H1 (cell line): Measurements from ENCODE around the gene ACMSD. TPM values are rescaled to one million over a fixed set of nuclear protein-coding genes. Genes with fewer than 3 reads are reported as not detected.

ENCODE experiments used
- CTCF ChIA-PET: fragments of 300-600 bp; sonication (Branson Sonifier 250); formaldehyde crosslinking; loops from one replicate; lab custom pipeline; 2021; ENCODE audit not compliant: partially characterized antibody; lab: Charles Lee
- POLR2A ChIA-PET: fragments of 300-600 bp; sonication (Branson Sonifier 250); formaldehyde crosslinking; loops from one replicate; lab custom pipeline; 2021; ENCODE audit warnings: inconsistent platforms; ENCODE audit not compliant: partially characterized antibody; lab: Charles Lee
- DNase-seq, 2 experiments: peaks; one replicate each; pipeline versions ENCODE4 v3.0.0 to v3.0.0-alpha.2; 2010 to 2022; ENCODE audit warnings: low spot score in 2 of 2, low read depth in 1 of 2, mixed read lengths in 1 of 2
- FAIRE-seq: peaks from 2 replicates; lab custom pipeline; 2011; peaks lifted over from hg19 to GRCh38; lab: Jason Lieb, UNC
- H2AFZ ChIP-seq: 2 replicates; pipeline ENCODE4 v1.8.1; 2012; ENCODE audit warnings: low read length, inconsistent platforms
- H2AK5ac ChIP-seq: 2 replicates; pipeline ENCODE4 v1.6.1; 2013; ENCODE audit warnings: low read depth, low read length
- H2BK120ac ChIP-seq: replicated peaks from 2 replicates; pipeline ENCODE3; 2013; ENCODE audit warnings: low read depth, low read length, inconsistent platforms
- H2BK12ac ChIP-seq: 2 replicates; pipeline ENCODE4 v1.6.1; 2013; ENCODE audit warnings: low read depth, low read length
- H2BK15ac ChIP-seq: 2 replicates; pipeline ENCODE4 v1.6.1; 2013; ENCODE audit warnings: low read length
- H2BK20ac ChIP-seq: 2 replicates; pipeline ENCODE4 v1.6.1; 2013; ENCODE audit warnings: low read length
- H2BK5ac ChIP-seq: 2 replicates; pipeline ENCODE4 v1.6.1; 2013; ENCODE audit warnings: low read depth, low read length
- H3K14ac ChIP-seq: 2 replicates; pipeline ENCODE4 v1.6.1; 2013; ENCODE audit warnings: inconsistent platforms; ENCODE audit not compliant: insufficient read length
- H3K18ac ChIP-seq: 2 replicates; pipeline ENCODE4 v1.6.1; 2013; ENCODE audit warnings: low read length; ENCODE audit errors: extremely low read depth
- H3K23ac ChIP-seq: 2 replicates; pipeline ENCODE4 v1.6.1; 2013; ENCODE audit warnings: inconsistent platforms; ENCODE audit not compliant: insufficient read length
- H3K23me2 ChIP-seq: 2 replicates; pipeline ENCODE4 v1.6.1; 2013; ENCODE audit warnings: low read depth, low read length
- H3K27ac ChIP-seq: 2 replicates; pipeline ENCODE4 v1.6.1; 2011; ENCODE audit warnings: low read depth, low read length, inconsistent platforms
- H3K27me3 ChIP-seq, 4 experiments: replicated peaks in 1 of 4; 1 replicate in 1 of 4; 2 replicates in 3 of 4; pipeline versions ENCODE4 v1.6.1 to v1.8.1; 2011 to 2013; ENCODE audit warnings: low read length in 3 of 4, mild to moderate bottlenecking in 3 of 4, inconsistent platforms in 2 of 4, mixed read lengths in 2 of 4, moderate library complexity in 1 of 4; ENCODE audit not compliant: control insufficient read depth in 3 of 4, insufficient read depth in 3 of 4; ENCODE audit errors: extremely low read depth in 1 of 4
- H3K36me3 ChIP-seq, 4 experiments: 2 replicates each; pipeline versions ENCODE4 v1.6.1 to v1.8.1; 2011 to 2013; ENCODE audit warnings: mild to moderate bottlenecking in 4 of 4, low read length in 3 of 4, moderate library complexity in 2 of 4, control low read depth in 1 of 4, inconsistent platforms in 1 of 4; ENCODE audit not compliant: insufficient read depth in 4 of 4, control insufficient read depth in 2 of 4
- H3K4ac ChIP-seq: replicated peaks from 2 replicates; pipeline ENCODE3; 2013; ENCODE audit warnings: low read length, low read depth, mixed read lengths, inconsistent platforms; ENCODE audit not compliant: insufficient read length
- H3K4me1 ChIP-seq, 4 experiments: replicated peaks in 1 of 4; 1 replicate in 1 of 4; 2 replicates in 3 of 4; pipeline versions ENCODE4 v1.6.1 to v1.8.1; 2011 to 2013; ENCODE audit warnings: low read length in 3 of 4, inconsistent platforms in 2 of 4, mixed read lengths in 1 of 4; ENCODE audit not compliant: insufficient read depth in 4 of 4, control insufficient read depth in 3 of 4
- H3K4me2 ChIP-seq, 2 experiments: 2 replicates each; pipeline versions ENCODE4 v1.6.1 to v1.8.1; 2011 to 2013; ENCODE audit warnings: low read depth in 2 of 2, low read length in 2 of 2, control low read depth in 1 of 2, inconsistent platforms in 1 of 2, mild to moderate bottlenecking in 1 of 2; ENCODE audit not compliant: insufficient read depth in 1 of 2
- H3K4me3 ChIP-seq, 4 experiments: fragments of 200-600, 300-600 bp in 1 of 4; sonication (generic), shearing (Covaris generic), sonication (Bioruptor Twin) in 1 of 4; 2 replicates each; pipeline versions ENCODE4 v1.5.1 to v1.8.1; 2011 to 2016; ENCODE audit warnings: low read length in 4 of 4, low read depth in 3 of 4, control low read depth in 2 of 4, inconsistent platforms in 2 of 4, mild to moderate bottlenecking in 2 of 4, mixed read lengths in 1 of 4, moderate library complexity in 1 of 4; ENCODE audit not compliant: insufficient read depth in 2 of 4; ENCODE audit errors: extremely low read depth in 1 of 4
- H3K56ac ChIP-seq: replicated peaks from 2 replicates; pipeline ENCODE3; 2013; ENCODE audit warnings: low read depth, mild to moderate bottlenecking, mixed read lengths, low read length, inconsistent platforms; ENCODE audit not compliant: insufficient read length
- H3K79me1 ChIP-seq: 2 replicates; pipeline ENCODE4 v1.6.1; 2013; ENCODE audit warnings: low read depth, low read length, control low read depth
- H3K79me2 ChIP-seq, 2 experiments: 2 replicates each; pipeline versions ENCODE4 v1.6.1 to v1.8.1; 2012 to 2013; ENCODE audit warnings: low read length in 2 of 2, mild to moderate bottlenecking in 2 of 2, inconsistent platforms in 1 of 2; ENCODE audit not compliant: insufficient read depth in 2 of 2, control insufficient read depth in 1 of 2
- H3K9ac ChIP-seq, 4 experiments: replicated peaks in 1 of 4; 1 replicate in 1 of 4; 2 replicates in 3 of 4; pipeline versions ENCODE4 v1.6.1 to v1.8.1; 2011 to 2013; ENCODE audit warnings: low read depth in 3 of 4, low read length in 3 of 4, control low read depth in 2 of 4, mild to moderate bottlenecking in 2 of 4, moderate library complexity in 2 of 4, inconsistent platforms in 1 of 4; ENCODE audit errors: extremely low read depth in 1 of 4
- H3K9me3 ChIP-seq, 2 experiments: 2 replicates each; pipeline versions ENCODE4 v1.6.1 to v1.8.1; 2012 to 2013; ENCODE audit warnings: mild to moderate bottlenecking in 2 of 2, moderate library complexity in 2 of 2, control low read depth in 1 of 2, inconsistent platforms in 1 of 2, low read depth in 1 of 2, low read length in 1 of 2, mixed read lengths in 1 of 2; ENCODE audit not compliant: insufficient read depth in 2 of 2
- H4K20me1 ChIP-seq, 2 experiments: replicated peaks in 1 of 2; 2 replicates each; pipeline versions ENCODE3 to v1.8.1; 2011 to 2013; ENCODE audit warnings: inconsistent platforms in 2 of 2, low read length in 2 of 2, mild to moderate bottlenecking in 1 of 2; ENCODE audit not compliant: insufficient read depth in 2 of 2, control insufficient read depth in 1 of 2
- H4K5ac ChIP-seq: 2 replicates; pipeline ENCODE4 v1.6.1; 2013; ENCODE audit warnings: low read length, low read depth, mixed read lengths, inconsistent platforms; ENCODE audit not compliant: insufficient read length
- H4K8ac ChIP-seq: 2 replicates; pipeline ENCODE4 v1.8.0; 2013; ENCODE audit warnings: mild to moderate bottlenecking, moderate library complexity, low read length, inconsistent platforms; ENCODE audit not compliant: insufficient read depth; ENCODE audit errors: extremely low read depth
- H4K91ac ChIP-seq: replicated peaks from 2 replicates; pipeline ENCODE3; 2013; ENCODE audit warnings: low read length, mixed read lengths, inconsistent platforms; ENCODE audit not compliant: insufficient read length
- CBX5 ChIP-seq: fragments of 300-800, 300-1000 bp; sonication (generic); IDR thresholded peaks from 2 replicates; pipeline ENCODE4 v1.7.1; 2016; ENCODE audit warnings: antibody characterized with exemption, low read length, low read depth
- CHD1 ChIP-seq: IDR thresholded peaks from 2 replicates; pipeline ENCODE4 v1.6.1; 2012; ENCODE audit warnings: low read depth, low read length, improper control_type of control experiment
- CREB1 ChIP-seq: IDR thresholded peaks from 2 replicates; pipeline ENCODE4 v1.6.1; 2012; ENCODE audit warnings: inconsistent platforms
- KDM5A ChIP-seq: fragments of 200-600 bp; IDR thresholded peaks from 2 replicates; pipeline ENCODE4 v1.7.1; 2012; ENCODE audit warnings: mild to moderate bottlenecking, low read length, inconsistent platforms, mixed read lengths
- NRF1 ChIP-seq: IDR thresholded peaks from 2 replicates; pipeline ENCODE4 v1.6.1; 2011; ENCODE audit warnings: mild to moderate bottlenecking, low read depth, low read length, improper control_type of control experiment
- RBBP5 ChIP-seq: IDR thresholded peaks from 2 replicates; pipeline ENCODE4 v1.7.1; 2012; ENCODE audit warnings: low read depth, mild to moderate bottlenecking, inconsistent platforms, low read length, moderate library complexity, borderline replicate concordance
- SP1 ChIP-seq: IDR thresholded peaks from 2 replicates; pipeline ENCODE4 v1.6.1; 2011; ENCODE audit warnings: low read depth, low read length
- SP2 ChIP-seq: IDR thresholded peaks from 2 replicates; pipeline ENCODE4 v1.6.1; 2012; ENCODE audit warnings: mild to moderate bottlenecking, low read length, inconsistent platforms
- TEAD4 ChIP-seq: IDR thresholded peaks from 2 replicates; pipeline ENCODE4 v1.6.1; 2012; ENCODE audit warnings: low read depth, low read length, inconsistent platforms, mixed read lengths
- WGBS, 2 experiments: shearing (Covaris generic) in 1 of 2; methylation state at CpG; one replicate each; pipeline versions ENCODE4 v1.1.6 to v1.1.7; 2013 to 2015; ENCODE audit warnings: low lambda C conversion rate in 2 of 2, mixed read lengths in 2 of 2, inconsistent platforms in 1 of 2, low coverage in 1 of 2, missing lambda C conversion rate in 1 of 2; ENCODE audit not compliant: insufficient replicate concordance in 2 of 2, insufficient coverage in 1 of 2, insufficient read length in 1 of 2; ENCODE audit errors: extremely low coverage in 1 of 2, missing lambda C conversion rate in 1 of 2; 5-methylcytosine and 5-hydroxymethylcytosine counted together
- polyA plus RNA-seq, 7 experiments: library from polyadenylated mRNA; depleted of rRNA in 3 of 7; stranded (reverse) in 5 of 7; unstranded in 2 of 7; fragments of >200 nt in 5 of 7; fragments of 200-250 nt in 2 of 7; gene quantifications; 1 replicate in 5 of 7; 2 replicates in 1 of 7; 4 replicates in 1 of 7; pipeline versions ENCODE4 v1.2.1 to v1.2.3, GENCODE V29; 2011 to 2013; ENCODE audit warnings: missing spikeins in 2 of 7, mixed read lengths in 2 of 7
- total RNA-seq: library from RNA; stranded (reverse); fragmentation: NEBNext Ultra II Directional; extraction: Animal tissue kit (Norgen Biotek cat#: 25700); gene quantifications from 2 replicates; pipeline ENCODE4 v1.2.1, GENCODE V29; 2021

Gene ACMSD
- total and polyA plus RNA-seq, 2 of the 8 experiments (the other 6 are each of a cell fraction or from before 2014, with no cell fraction given), result not detected

DNA sequence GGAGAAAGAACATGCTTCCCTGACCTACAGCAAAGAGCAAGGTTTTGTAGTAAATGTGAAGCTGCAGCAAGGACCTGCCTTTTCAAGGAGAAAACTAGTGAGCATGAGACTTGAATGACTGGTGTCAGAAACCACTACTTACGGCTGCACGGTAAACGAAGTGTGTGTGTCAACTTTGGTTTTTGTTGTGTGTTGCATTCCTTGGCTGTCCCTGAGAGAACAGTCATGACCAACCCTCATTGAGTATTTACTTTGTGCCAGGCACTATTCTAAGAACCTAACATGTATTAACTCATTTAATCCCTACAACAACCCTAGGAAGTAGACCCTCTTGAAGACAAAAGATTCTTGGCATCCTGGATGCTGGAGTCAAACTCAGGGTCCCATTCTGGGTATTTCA is 22.8 kb downstream of the ACMSD start:
- H3K4ac ChIP-seq, result no peak overlapping the region
- H2AK5ac ChIP-seq, result no peak overlapping the region
- H4K8ac ChIP-seq, result no peak overlapping the region
- no peaks in the 10 kb centered on the region for H3K9me3 ChIP-seq
- H3K27ac ChIP-seq, result no peak overlapping the region
- WGBS, 2 experiments, result 90% methylated on average over 3 of the region's 3 CpGs; no CpG with 5 or more reads in 1 of the 2 experiments
- no peak for TF ChIP-seq SP2
- no peak for TF ChIP-seq NRF1
- no peak for TF ChIP-seq RBBP5
- TF ChIP-seq CREB1, result no peak
- TF ChIP-seq KDM5A, result no peak
- no peak for TF ChIP-seq TEAD4
- no peak for TF ChIP-seq CHD1
- TF ChIP-seq SP1, result no peak
- no peak for TF ChIP-seq CBX5
- no peaks in the 10 kb centered on the region for H3K79me1 ChIP-seq
- no peaks in the 10 kb centered on the region for H3K4me1 ChIP-seq
- no peak overlapping the region for H4K5ac ChIP-seq
- H3K14ac ChIP-seq, result no peak overlapping the region
- H2BK15ac ChIP-seq, result no peak overlapping the region
- H3K9ac ChIP-seq, result no peak overlapping the region
- H3K56ac ChIP-seq, result no peak overlapping the region
- H3K27me3 ChIP-seq, result no peaks in the 10 kb centered on the region
- H2AFZ ChIP-seq, result no peak overlapping the region
- no peak overlapping the region for H2BK20ac ChIP-seq
- no peak for DNase-seq
- H2BK12ac ChIP-seq, result no peak overlapping the region
- no peak overlapping the region for H2BK5ac ChIP-seq
- FAIRE-seq, result no peak
- no peak overlapping the region for H3K18ac ChIP-seq
- H3K23me2 ChIP-seq, result no peaks in the 10 kb centered on the region
- H3K23ac ChIP-seq, result no peak overlapping the region
- no peaks in the 10 kb centered on the region for H3K36me3 ChIP-seq
- no peaks in the 10 kb centered on the region for H4K20me1 ChIP-seq
- no peak overlapping the region for H2BK120ac ChIP-seq
- H3K79me2 ChIP-seq, result no peaks in the 10 kb centered on the region
- POLR2A ChIA-PET, result no interaction called here
- no peak overlapping the region for H3K4me2 ChIP-seq
- CTCF ChIA-PET, result interaction anchor here (1.3 kb wide), 1 partner anchor 85 kb away, joined by 4 read pairs; no protein-coding TSS in a partner anchor
- H4K91ac ChIP-seq, result no peak overlapping the region
- H3K4me3 ChIP-seq, result no peak overlapping the region
